ENCODE data around the gene KBTBD13. TPM values are rescaled to one million over a fixed set of nuclear protein-coding genes. Genes with fewer than 3 reads are reported as not detected.

The KBTBD13 gene
- total RNA-seq, 6 experiments from 2014 or later = not detected

DNA sequence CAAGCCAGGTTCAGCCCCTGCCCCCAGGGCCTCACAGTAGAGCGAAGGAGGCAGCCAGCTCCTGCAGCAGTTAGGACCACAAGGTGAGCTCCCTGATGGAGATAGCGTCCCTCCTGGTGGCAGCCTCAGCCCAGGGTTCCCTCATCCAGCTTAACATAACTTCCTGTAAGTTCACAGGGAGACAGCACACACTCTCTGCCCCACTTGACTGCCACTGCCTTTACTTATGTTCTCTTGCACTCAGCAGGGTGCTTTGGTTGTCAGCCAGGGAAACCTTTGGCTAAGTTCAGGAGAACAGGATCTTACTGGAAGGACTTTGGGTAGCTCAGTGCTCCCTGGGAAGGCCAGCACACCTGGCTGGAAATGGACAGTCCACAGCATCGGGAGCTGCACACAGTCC, 10.9 kb downstream of the KBTBD13 start:
- TF ChIP-seq, protein P1, sequence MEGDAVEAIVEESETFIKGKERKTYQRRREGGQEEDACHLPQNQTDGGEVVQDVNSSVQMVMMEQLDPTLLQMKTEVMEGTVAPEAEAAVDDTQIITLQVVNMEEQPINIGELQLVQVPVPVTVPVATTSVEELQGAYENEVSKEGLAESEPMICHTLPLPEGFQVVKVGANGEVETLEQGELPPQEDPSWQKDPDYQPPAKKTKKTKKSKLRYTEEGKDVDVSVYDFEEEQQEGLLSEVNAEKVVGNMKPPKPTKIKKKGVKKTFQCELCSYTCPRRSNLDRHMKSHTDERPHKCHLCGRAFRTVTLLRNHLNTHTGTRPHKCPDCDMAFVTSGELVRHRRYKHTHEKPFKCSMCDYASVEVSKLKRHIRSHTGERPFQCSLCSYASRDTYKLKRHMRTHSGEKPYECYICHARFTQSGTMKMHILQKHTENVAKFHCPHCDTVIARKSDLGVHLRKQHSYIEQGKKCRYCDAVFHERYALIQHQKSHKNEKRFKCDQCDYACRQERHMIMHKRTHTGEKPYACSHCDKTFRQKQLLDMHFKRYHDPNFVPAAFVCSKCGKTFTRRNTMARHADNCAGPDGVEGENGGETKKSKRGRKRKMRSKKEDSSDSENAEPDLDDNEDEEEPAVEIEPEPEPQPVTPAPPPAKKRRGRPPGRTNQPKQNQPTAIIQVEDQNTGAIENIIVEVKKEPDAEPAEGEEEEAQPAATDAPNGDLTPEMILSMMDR (IDR thresholded peaks at IDR 0.05) = no peak
- H3K9me3 Mint-ChIP-seq = no peaks in the 10 kb centered on the region
- no peak overlapping the region for H3K27ac Mint-ChIP-seq
- peaks cover 13% of the 10 kb centered on the region for H3K4me1 Mint-ChIP-seq (ENCODE audit: low read depth)
- H3K36me3 Mint-ChIP-seq (ENCODE audit: low read depth) = no peaks in the 10 kb centered on the region
- no peak for DNase-seq
- H3K27me3 Mint-ChIP-seq (ENCODE audit: insufficient read depth) = peaks cover 14% of the 10 kb centered on the region
- no peak overlapping the region for H3K4me3 Mint-ChIP-seq

DNA sequence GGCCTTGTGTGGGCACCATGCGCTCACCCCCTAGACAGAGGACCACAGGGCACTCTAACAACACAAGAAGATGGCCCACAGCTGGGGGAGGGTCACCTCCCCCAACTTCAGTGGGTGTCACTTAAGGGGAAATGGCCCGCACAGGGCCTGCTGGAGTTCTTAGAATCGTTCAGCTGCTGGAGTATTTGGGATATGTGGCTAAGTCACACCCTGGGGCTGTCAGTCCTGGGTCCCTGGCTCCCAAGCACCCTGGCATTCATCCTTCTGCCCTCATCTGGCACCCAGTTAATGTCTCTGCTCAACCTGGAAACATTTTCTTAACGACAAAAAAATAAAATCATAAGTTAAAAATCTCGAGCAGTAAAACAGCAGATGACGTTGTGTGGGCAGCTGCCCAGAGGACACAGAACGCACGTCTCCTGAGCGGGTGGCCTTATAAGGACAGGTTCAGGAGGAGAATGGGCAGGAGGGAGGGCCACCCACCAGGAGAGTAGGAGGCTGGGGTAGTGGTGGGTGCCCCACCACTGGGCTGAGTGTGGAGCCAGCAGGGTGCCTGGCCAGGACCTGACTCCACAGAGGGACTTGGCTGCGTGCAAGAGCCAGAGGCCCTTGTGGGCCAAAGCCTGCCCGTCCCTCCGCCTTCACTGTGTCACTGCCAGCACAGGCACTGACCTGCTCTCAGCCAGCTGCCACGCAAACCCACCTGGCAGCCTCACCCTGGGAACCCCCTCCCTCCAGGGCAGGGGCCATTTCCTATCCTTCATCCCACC, 11.5 kb downstream of the KBTBD13 start:
- DNase-seq = no peak
- Mint-ChIP-seq H3K36me3 (ENCODE audit: low read depth) (no peaks in the 10 kb centered on the region), H3K4me3 (no peak overlapping the region), H3K4me1 (ENCODE audit: low read depth) (peaks cover 7% of the 10 kb centered on the region), H3K9me3 (no peaks in the 10 kb centered on the region), H3K27me3 (ENCODE audit: insufficient read depth) (peaks cover 12% of the 10 kb centered on the region), H3K27ac (no peak overlapping the region)
- TF ChIP-seq, protein P1 (IDR thresholded peaks at IDR 0.05) = no peak

DNA sequence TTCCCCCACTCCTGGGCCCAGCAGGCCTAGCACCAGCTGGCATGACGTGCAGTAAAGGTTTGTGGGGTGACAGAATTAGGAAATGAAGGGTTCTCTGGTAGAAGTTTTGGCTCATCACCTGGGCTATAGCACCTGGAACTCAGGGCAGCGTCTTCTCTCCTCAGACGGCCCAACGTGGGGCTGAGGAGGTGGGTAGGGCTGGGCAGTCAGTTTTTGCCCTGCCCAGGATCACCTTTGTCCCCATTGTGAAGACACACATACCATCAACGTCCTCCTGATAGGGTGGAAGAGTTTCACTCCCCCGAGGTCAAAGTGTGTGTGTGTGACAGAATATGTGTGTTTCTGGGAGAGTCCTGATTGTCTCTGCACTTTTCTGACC, 12.1 kb downstream of the KBTBD13 start:
- H3K36me3 Mint-ChIP-seq (ENCODE audit: low read depth) = no peaks in the 10 kb centered on the region
- H3K27ac Mint-ChIP-seq = no peak overlapping the region
- no peak for DNase-seq
- no peak overlapping the region for H3K4me3 Mint-ChIP-seq
- H3K9me3 Mint-ChIP-seq = no peaks in the 10 kb centered on the region
- H3K4me1 Mint-ChIP-seq (ENCODE audit: low read depth) = peaks cover 6% of the 10 kb centered on the region; the same call in 1 of the 2 replicates
- peaks cover 12% of the 10 kb centered on the region for H3K27me3 Mint-ChIP-seq (ENCODE audit: insufficient read depth)
- TF ChIP-seq, protein P1 (IDR thresholded peaks at IDR 0.05) = no peak

DNA sequence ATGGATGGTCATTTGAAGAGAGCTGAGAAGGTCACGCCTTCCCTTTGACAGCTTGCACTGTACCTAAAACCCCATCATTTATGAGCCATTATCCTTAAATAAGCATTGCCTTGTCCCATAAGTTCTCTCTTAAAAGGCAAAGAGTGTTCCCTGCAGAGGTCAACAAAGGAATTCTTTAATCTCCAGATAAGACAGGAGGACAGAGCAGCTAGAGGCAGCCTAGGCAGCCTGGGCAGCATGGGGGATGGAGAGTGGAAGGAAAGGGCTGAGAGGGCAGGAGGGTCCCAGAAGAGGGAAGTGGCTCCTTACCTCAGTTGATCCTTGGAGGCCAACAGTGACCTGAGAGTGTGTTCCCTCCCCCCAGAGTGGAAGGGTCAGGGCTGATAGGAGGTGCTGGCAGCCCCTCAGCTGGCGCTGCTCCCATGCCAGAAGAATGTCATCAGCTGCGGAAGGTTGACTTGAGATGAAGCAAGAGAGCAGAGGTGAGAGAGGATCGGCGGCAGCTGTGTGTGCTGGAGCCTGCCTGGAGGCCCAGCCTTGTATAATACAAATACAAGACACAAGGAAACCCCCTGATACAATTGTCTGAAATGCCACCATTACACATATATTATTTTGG, 12.8 kb downstream of the KBTBD13 start:
- TF ChIP-seq, protein P1 (IDR thresholded peaks at IDR 0.05) = no peak
- Mint-ChIP-seq H3K27ac (no peak overlapping the region), H3K9me3 (no peaks in the 10 kb centered on the region), H3K4me3 (no peak overlapping the region), H3K36me3 (ENCODE audit: low read depth) (no peaks in the 10 kb centered on the region), H3K27me3 (ENCODE audit: insufficient read depth) (peaks cover 12% of the 10 kb centered on the region), H3K4me1 (ENCODE audit: low read depth) (peaks cover 6% of the 10 kb centered on the region; the same call in 1 of the 2 replicates)
- DNase-seq = no peak

DNA sequence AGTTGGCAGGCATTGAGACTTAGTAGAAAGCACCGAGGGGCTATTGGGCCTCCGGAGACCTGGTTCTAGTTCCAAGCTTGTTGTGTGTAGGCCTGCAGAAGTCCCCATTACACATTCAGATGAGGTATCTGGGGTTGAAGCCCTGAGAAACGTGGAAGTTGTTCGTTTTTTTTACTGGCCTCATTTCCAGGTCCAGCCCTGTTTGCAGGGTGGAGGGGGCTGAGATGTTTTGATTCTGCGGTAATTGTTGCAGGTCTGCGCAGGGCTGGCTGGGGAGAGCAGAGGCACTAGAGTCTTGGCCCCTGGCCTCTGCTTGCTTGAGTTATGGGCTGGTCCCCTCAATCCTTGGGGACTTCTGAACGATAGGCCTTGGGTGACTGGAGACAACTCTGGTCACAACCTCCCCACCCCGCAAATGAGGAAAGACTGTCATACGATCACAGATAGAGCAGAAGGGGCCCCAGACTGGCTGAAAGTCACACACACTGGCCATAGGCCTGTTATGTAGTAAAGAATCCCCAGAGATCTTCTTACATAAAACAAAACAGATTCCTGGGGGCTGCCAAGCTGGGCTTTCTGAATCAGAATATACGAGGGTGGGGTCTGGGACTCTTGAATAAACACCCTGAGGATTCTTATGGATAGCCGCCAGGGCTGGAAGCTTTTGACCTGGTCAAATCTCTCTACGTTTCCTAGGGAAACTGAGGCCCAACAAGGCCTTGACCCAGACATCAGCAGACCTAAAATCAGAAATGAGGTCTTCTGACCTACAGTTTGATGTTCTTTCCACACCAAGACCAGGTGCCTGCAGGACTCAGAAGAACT, 15.6 kb downstream of the KBTBD13 start:
- no peak overlapping the region for H3K4me3 Mint-ChIP-seq
- no peaks in the 10 kb centered on the region for H3K9me3 Mint-ChIP-seq
- DNase-seq = no peak
- no peaks in the 10 kb centered on the region; the same call in 1 of the 2 replicates for H3K27me3 Mint-ChIP-seq (ENCODE audit: insufficient read depth)
- no peak overlapping the region for H3K27ac Mint-ChIP-seq
- no peaks in the 10 kb centered on the region for H3K36me3 Mint-ChIP-seq (ENCODE audit: low read depth)
- H3K4me1 Mint-ChIP-seq (ENCODE audit: low read depth) = no peaks in the 10 kb centered on the region
- TF ChIP-seq, protein P1 (IDR thresholded peaks at IDR 0.05) = no peak
